Tongue (tissue), 2 donors: ENCODE data around the gene RIOK2. TPM values are rescaled to one million over a fixed set of nuclear protein-coding genes. Genes with fewer than 3 reads are reported as not detected.
A peak's percentile ranks its signal among the peaks of the same experiment; 100 is the strongest.

Experiments used
- DNase-seq: peaks from one replicate; pipeline ENCODE4 v3.0.0-alpha.2; 2015
- total RNA-seq: library from RNA; depleted of rRNA; stranded (reverse); fragments of >200 nt; gene quantifications from one replicate; pipeline ENCODE4 v1.2.3, GENCODE V29; 2014

Gene RIOK2
- total RNA-seq, 1 donor from 2014 or later, result 25.1 TPM

GRCh38 chr5:97165726-97166125, 17.3 kb downstream of the RIOK2 start:
- no peak for DNase-seq

GRCh38 chr5:97164846-97165245, 18.2 kb downstream of the RIOK2 start:
- DNase-seq, result no peak

GRCh38 chr5:97163790-97164285, 19.2 kb downstream of the RIOK2 start:
- DNase-seq, result no peak

GRCh38 chr5:97163360-97163764, 19.7 kb downstream of the RIOK2 start:
- peak; percentile 45 for DNase-seq

- DNase-seq, result peak; percentile 93
Observed at GRCh38 chr5:97162045-97162444, 21.0 kb downstream of the RIOK2 start.

- no peak for DNase-seq
Observed at GRCh38 chr5:97157689-97158088, 25.4 kb downstream of the RIOK2 start.

- no peak for DNase-seq
Observed at GRCh38 chr5:97151370-97151769, 31.7 kb downstream of the RIOK2 start.

GRCh38 chr5:97150401-97150800, 32.6 kb downstream of the RIOK2 start:
- no peak for DNase-seq

- no peak for DNase-seq
Observed at GRCh38 chr5:97149709-97150108, 33.3 kb downstream of the RIOK2 start.

- no peak for DNase-seq
Observed at GRCh38 chr5:97148288-97148687, 34.8 kb downstream of the RIOK2 start.

- no peak for DNase-seq
Observed at GRCh38 chr5:97143704-97144103, 39.3 kb downstream of the RIOK2 start.

GRCh38 chr5:97142521-97143254, 40.4 kb downstream of the RIOK2 start, which contains the start of gene LIX1:
LIX1 (minus strand) TSS chr5:97142611; CDS start chr5:97142576, 35 bp downstream.
- DNase-seq, result peak; percentile 85

GRCh38 chr5:97141539-97141938, 41.5 kb downstream of the RIOK2 start:
- no peak for DNase-seq

GRCh38 chr5:97141031-97141430, 42.0 kb downstream of the RIOK2 start:
- DNase-seq, result no peak

GRCh38 chr5:97140250-97140649, 42.8 kb downstream of the RIOK2 start:
- DNase-seq, result peak; percentile 50

GRCh38 chr5:97136475-97136874, 46.6 kb downstream of the RIOK2 start:
- peak; percentile 92 for DNase-seq

GRCh38 chr5:97135868-97136267, 47.2 kb downstream of the RIOK2 start:
- DNase-seq, result peak; percentile 66

- no peak for DNase-seq
Observed at GRCh38 chr5:97134634-97135033, 48.4 kb downstream of the RIOK2 start.

GRCh38 chr5:97133101-97133500, 49.9 kb downstream of the RIOK2 start:
- DNase-seq, result no peak

- no peak for DNase-seq
Observed at GRCh38 chr5:97131921-97132320, 51.1 kb downstream of the RIOK2 start.

- no peak for DNase-seq
Observed at GRCh38 chr5:97131139-97131710, 51.8 kb downstream of the RIOK2 start.

GRCh38 chr5:97127727-97128126, 55.3 kb downstream of the RIOK2 start:
- no peak for DNase-seq

- DNase-seq, result no peak
Observed at GRCh38 chr5:97125125-97125683, 57.8 kb downstream of the RIOK2 start.

GRCh38 chr5:97124335-97124734, 58.7 kb downstream of the RIOK2 start:
- DNase-seq, result no peak
